Gastrocnemius medialis (tissue), 4 donors: ENCODE data around the gene ZNF648.

Experiments
- CTCF ChIP-seq, 5 experiments: fragments of 450-650 bp in 3 of 5; fragments of 200-600 bp in 2 of 5; sonication (generic) in 2 of 5; IDR thresholded peaks in 4 of 5; conservative IDR thresholded peaks in 1 of 5; 1 replicate in 4 of 5; 2 replicates in 1 of 5; pipeline ENCODE4 v1.5.1; 2016 to 2019; ENCODE audit warnings: antibody characterized with exemption in 5 of 5, mild to moderate bottlenecking in 3 of 5, moderate library complexity in 3 of 5
- POLR2A ChIP-seq, 2 donors: fragments of 450-650 bp; IDR thresholded peaks; one replicate each; pipeline ENCODE4 v1.6.1; 2017; ENCODE audit warnings: antibody characterized with exemption in 2 of 2, mild to moderate bottlenecking in 2 of 2, moderate library complexity in 2 of 2

- TF ChIP-seq POLR2A (IDR thresholded peaks at IDR 0.05) (no peak), CTCF (IDR thresholded peaks at IDR 0.05 in 4 of 5, conservative IDR thresholded peaks at IDR 0.05 in 1 of 5) (no peak)
These were observed 30.8 kb upstream of the ZNF648 start for GRCh38 chr1:182092336-182092735.
